CD4-positive, alpha-beta T cell (primary cell): ENCODE measurements around the gene MIEF2. TPM values are rescaled to one million over a fixed set of nuclear protein-coding genes. Genes with fewer than 3 reads are reported as not detected.
A peak's percentile ranks its signal among the peaks of the same experiment; 100 is the strongest.

ENCODE experiments used
- ATAC-seq: fragments of 200-7000 bp; cut with Tn5 transposase; one replicate; pipeline ENCODE4 v1.10.0; 2022; ENCODE audit warnings: mild to moderate bottlenecking; ENCODE audit not compliant: poor library complexity
- CTCF ChIA-PET: fragments of 350-600 bp; sonication (Branson Sonifier 250); formaldehyde crosslinking; loops from one replicate; lab custom pipeline; 2021; ENCODE audit warnings: antibody characterized with exemption, inconsistent platforms; lab: Charles Lee
- POLR2A ChIA-PET: fragments of 350-600 bp; sonication (Branson Sonifier 250); formaldehyde crosslinking; loops from one replicate; lab custom pipeline; 2021; ENCODE audit warnings: antibody characterized with exemption, inconsistent platforms; lab: Charles Lee
- DNase-seq, 14 experiments: peaks; one replicate each; pipeline ENCODE4 v3.0.0-alpha.2; 2013 to 2020; ENCODE audit warnings: mixed read lengths in 2 of 14
- H3K27ac ChIP-seq, 2 donors: one replicate each; pipeline versions ENCODE4 v1.5.1 to v1.7.0; 2013; ENCODE audit warnings: low read length in 2 of 2, low read depth in 1 of 2, mild to moderate bottlenecking in 1 of 2
- H3K27me3 ChIP-seq, 2 experiments: 1 replicate in 1 of 2; 2 replicates in 1 of 2; pipeline versions ENCODE4 v1.6.1 to v1.7.0; 2013; ENCODE audit warnings: low read length in 2 of 2, control low read depth in 1 of 2, mild to moderate bottlenecking in 1 of 2, moderate library complexity in 1 of 2; ENCODE audit not compliant: insufficient read depth in 2 of 2, control insufficient read depth in 1 of 2
- H3K36me3 ChIP-seq: one replicate; pipeline ENCODE4 v1.6.1; 2013; ENCODE audit warnings: low read length, control low read depth; ENCODE audit not compliant: insufficient read depth
- H3K4me1 ChIP-seq: one replicate; pipeline ENCODE4 v1.6.1; 2013; ENCODE audit warnings: low read length, control low read depth; ENCODE audit not compliant: insufficient read depth
- H3K4me3 ChIP-seq: one replicate; pipeline ENCODE4 v1.5.1; 2013; ENCODE audit warnings: mild to moderate bottlenecking, low read length, moderate library complexity
- H3K9me3 ChIP-seq, 2 experiments: 1 replicate in 1 of 2; 2 replicates in 1 of 2; pipeline versions ENCODE4 v1.6.1 to v1.7.0; 2013; ENCODE audit warnings: low read length in 2 of 2, mild to moderate bottlenecking in 2 of 2, control low read depth in 1 of 2, moderate library complexity in 1 of 2; ENCODE audit not compliant: control insufficient read depth in 1 of 2, insufficient read depth in 1 of 2
- H3K27ac Mint-ChIP-seq: one replicate; pipeline ENCODE4 v1.8.0; 2020; ENCODE audit warnings: mixed read lengths
- H3K27me3 Mint-ChIP-seq: one replicate; pipeline ENCODE4 v1.8.0; 2021; ENCODE audit warnings: mixed read lengths
- H3K36me3 Mint-ChIP-seq: one replicate; pipeline ENCODE4 v1.8.0; 2021; ENCODE audit warnings: low read depth, mixed read lengths
- H3K4me1 Mint-ChIP-seq: one replicate; pipeline ENCODE4 v1.8.0; 2021; ENCODE audit warnings: low read depth, mixed read lengths
- H3K4me3 Mint-ChIP-seq: one replicate; pipeline ENCODE4 v1.8.0; 2020; ENCODE audit warnings: mild to moderate bottlenecking, mixed read lengths
- H3K9me3 Mint-ChIP-seq: one replicate; pipeline ENCODE4 v1.8.0; 2020; ENCODE audit warnings: mixed read lengths
- intact Hi-C, 2 experiments: fragments of 100-400 bp; cut with DNase I in 1 of 2; cut with micrococcal nuclease in 1 of 2; formaldehyde crosslinking; loops; one replicate each; pipeline versions ENCODE4 v1.15.1 to v1.9.0; 2023 to 2025; cut with DNase I, micrococcal nuclease
- total RNA-seq, 174 experiments: library from RNA in 2 of 174; stranded (reverse) in 2 of 174; gene quantifications; one replicate each; pipeline ENCODE4 v1.2.3 and lab custom pipeline; 2021 to 2026
- TF ChIP-seq, protein P1 (sequence below): fragments of 200-600 bp; IDR thresholded peaks from one replicate; pipeline ENCODE4 v1.8.0; 2022; ENCODE audit warnings: antibody characterized with exemption, mild to moderate bottlenecking

The MIEF2 gene
- total RNA-seq, 2 experiments from 2014 or later, result 10.7 to 14.3 TPM

DNA sequence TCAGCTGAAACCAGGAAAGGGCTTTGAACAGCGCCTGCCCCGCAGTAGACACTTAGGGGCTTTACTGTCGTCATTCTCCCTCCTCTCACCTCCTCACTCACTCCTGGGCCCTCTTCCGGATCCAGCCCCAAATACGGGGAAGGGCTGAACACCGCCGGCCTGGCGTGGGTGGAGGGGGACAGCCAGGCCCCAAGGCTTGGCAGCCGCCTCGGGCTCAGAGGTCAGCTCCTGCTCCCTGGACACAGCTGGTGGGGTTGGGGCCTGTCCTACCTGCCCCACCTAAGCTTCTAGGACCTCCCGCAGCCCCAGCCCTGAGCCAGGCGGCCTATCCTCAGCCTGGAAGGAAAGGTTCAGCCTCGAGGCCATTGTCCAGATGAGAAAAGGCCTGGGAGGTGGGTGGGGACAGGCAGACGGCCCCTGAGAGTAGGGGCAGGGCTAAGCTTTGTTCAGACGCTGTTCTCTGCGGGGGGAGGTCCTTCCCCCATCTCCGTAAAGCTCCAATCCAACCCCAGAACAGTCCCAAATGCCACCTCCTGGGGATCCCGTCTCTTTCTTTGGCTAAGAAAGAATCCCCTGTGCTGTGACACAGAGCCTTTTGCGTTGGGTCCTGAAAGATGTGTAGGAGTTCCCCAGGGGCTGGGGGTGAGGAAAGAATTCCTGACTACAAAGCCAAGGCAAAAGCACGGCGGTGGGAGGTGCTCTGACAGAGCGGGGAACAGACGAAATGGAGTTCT lies 35.9 kb upstream of the MIEF2 start:
- DNase-seq (peak in 1 of 14 experiments; percentile 44), ATAC-seq (no peak)
- Mint-ChIP-seq H3K27me3 (no peaks in the 10 kb centered on the region), H3K36me3 (no peaks in the 10 kb centered on the region), H3K4me3 (peak overlapping the region; percentile 84), H3K4me1 (peaks cover 25% of the 10 kb centered on the region), H3K27ac (peak overlapping the region; percentile 62), H3K9me3 (no peaks in the 10 kb centered on the region)
- CTCF ChIA-PET, result no interaction called here
- POLR2A ChIA-PET, result interaction anchor here (1.1 to 1.7 kb wide), 3 partner anchors 31 to 41 kb away, joined by 3 to 7 read pairs (median 4); partner anchors contain the start of gene ALKBH5
- H3K36me3 ChIP-seq, result no peaks in the 10 kb centered on the region
- H3K4me3 ChIP-seq, result peak overlapping the region; percentile 29
- TF ChIP-seq, protein P1, sequence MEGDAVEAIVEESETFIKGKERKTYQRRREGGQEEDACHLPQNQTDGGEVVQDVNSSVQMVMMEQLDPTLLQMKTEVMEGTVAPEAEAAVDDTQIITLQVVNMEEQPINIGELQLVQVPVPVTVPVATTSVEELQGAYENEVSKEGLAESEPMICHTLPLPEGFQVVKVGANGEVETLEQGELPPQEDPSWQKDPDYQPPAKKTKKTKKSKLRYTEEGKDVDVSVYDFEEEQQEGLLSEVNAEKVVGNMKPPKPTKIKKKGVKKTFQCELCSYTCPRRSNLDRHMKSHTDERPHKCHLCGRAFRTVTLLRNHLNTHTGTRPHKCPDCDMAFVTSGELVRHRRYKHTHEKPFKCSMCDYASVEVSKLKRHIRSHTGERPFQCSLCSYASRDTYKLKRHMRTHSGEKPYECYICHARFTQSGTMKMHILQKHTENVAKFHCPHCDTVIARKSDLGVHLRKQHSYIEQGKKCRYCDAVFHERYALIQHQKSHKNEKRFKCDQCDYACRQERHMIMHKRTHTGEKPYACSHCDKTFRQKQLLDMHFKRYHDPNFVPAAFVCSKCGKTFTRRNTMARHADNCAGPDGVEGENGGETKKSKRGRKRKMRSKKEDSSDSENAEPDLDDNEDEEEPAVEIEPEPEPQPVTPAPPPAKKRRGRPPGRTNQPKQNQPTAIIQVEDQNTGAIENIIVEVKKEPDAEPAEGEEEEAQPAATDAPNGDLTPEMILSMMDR, result no peak
- intact Hi-C loops, result loop anchor here in 1 of 2 experiments (1.0 kb wide), 3 partner anchors 36 to 91 kb away; partner anchors contain the start of genes ALKBH5, MIEF2 and SMCR8
- H3K9me3 ChIP-seq, result no peaks in the 10 kb centered on the region
- peaks cover 42% of the 10 kb centered on the region for H3K4me1 ChIP-seq
- H3K27me3 ChIP-seq, result no peaks in the 10 kb centered on the region
- H3K27ac ChIP-seq, result no peak overlapping the region

DNA sequence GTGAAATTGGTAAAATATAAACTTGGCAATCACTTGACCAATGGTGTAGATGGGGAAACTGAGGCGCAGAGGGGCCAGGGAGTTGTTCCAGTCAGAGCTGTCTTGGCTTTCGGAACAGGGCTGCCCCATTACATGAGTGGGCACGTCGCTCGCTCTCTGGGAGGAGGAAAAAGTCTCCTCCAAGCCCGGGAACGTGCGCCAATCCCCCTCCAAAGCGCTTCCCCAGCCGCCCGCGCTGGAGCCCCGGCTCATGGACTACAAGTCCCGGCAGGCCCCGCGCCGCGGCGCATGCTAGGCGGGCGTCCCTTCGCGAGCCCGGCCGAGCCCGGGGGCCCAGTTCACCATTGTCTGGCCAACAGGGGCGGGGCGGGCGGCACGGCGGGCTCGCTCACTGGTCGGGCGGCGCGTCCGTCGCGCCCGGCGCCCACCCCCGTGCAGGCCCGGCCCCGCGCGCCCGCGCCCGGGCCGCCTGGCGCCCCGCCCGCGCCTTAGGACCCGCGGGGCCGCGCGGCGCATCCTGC lies 35.3 kb upstream of the MIEF2 start, which contains the start of gene LLGL1:
LLGL1 (plus strand) TSS at position 515 of the 521 bp plus-strand sequence. CDS start 48 bp downstream, outside the sequence.
- ChIA-PET CTCF (no interaction called here), POLR2A (interaction anchor here (0.6 to 1.7 kb wide), 5 partner anchors 30 to 89 kb away, joined by 3 to 7 read pairs (median 4); partner anchors contain the start of genes ALKBH5 and TOP3A)
- Histone ChIP-seq H3K36me3 (no peaks in the 10 kb centered on the region), H3K4me1 (peaks cover 42% of the 10 kb centered on the region), H3K27ac (peak within 1 kb of the TSS in 1 of 2 donors; percentile 21), H3K9me3 (no peaks in the 10 kb centered on the region), H3K4me3 (peak within 1 kb of the TSS; percentile 81), H3K27me3 (no peaks in the 10 kb centered on the region)
- ATAC-seq, result peak; percentile 98
- Mint-ChIP-seq H3K27me3 (no peaks in the 10 kb centered on the region), H3K27ac (peak within 1 kb of the TSS; percentile 62), H3K9me3 (no peaks in the 10 kb centered on the region), H3K4me1 (peaks cover 25% of the 10 kb centered on the region), H3K4me3 (peak within 1 kb of the TSS; percentile 89), H3K36me3 (no peaks in the 10 kb centered on the region)
- TF ChIP-seq, protein P1, result no peak
- peak; percentile 90 to 97 (median 97) for DNase-seq
- intact Hi-C loops, result loop anchor here in 1 of 2 experiments (1.0 kb wide), 3 partner anchors 35 to 90 kb away; partner anchors contain the start of genes ALKBH5, MIEF2 and SMCR8

DNA sequence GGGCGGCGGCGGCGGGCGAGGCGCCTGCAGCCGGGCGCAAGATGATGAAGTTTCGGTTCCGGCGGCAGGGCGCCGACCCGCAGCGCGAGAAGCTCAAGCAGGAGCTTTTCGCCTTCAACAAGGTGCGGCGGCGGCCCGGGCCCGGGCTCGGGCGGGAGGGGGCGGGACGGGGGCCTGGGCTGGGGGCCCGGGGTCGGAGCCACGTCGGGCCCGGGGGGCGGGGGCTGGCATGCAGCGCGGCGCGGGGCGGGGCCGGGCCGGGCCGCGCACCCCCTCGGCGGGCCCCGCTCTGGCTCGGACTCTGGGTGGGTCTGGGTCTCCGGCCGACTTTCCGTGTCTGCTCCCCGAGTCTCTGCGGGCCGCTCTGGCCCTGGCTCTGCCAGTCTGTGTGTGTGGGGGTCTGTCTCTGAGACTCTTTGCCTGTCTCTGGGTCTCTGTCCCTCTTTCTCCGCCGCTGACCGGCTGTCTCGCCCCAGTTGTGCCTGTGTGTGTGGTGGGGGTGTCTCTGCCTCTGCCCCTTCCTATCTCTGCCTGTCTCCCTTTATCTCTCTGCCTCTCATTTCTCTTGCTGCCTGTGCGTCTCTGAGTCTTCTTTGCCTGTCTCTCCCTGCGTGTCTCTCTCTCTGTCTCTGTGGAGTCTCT lies 34.7 kb upstream of the MIEF2 start:
- ATAC-seq (no peak), DNase-seq (peak in 1 of 14 experiments; percentile 11)
- Histone ChIP-seq H3K4me1 (peaks cover 42% of the 10 kb centered on the region), H3K9me3 (no peaks in the 10 kb centered on the region), H3K27me3 (no peaks in the 10 kb centered on the region), H3K36me3 (no peaks in the 10 kb centered on the region), H3K27ac (peak overlapping the region in 1 of 2 donors; percentile 21), H3K4me3 (peak overlapping the region; percentile 81)
- H3K27me3 Mint-ChIP-seq, result no peaks in the 10 kb centered on the region
- no peaks in the 10 kb centered on the region for H3K36me3 Mint-ChIP-seq
- H3K9me3 Mint-ChIP-seq, result no peaks in the 10 kb centered on the region
- POLR2A ChIA-PET, result interaction anchor here (0.6 to 1.7 kb wide), 5 partner anchors 30 to 89 kb away, joined by 3 to 4 read pairs (median 3); partner anchors contain the start of gene TOP3A
- H3K4me1 Mint-ChIP-seq, result peaks cover 25% of the 10 kb centered on the region
- intact Hi-C loops, result loop anchor here in 1 of 2 experiments (1.0 kb wide), 3 partner anchors 35 to 90 kb away; partner anchors contain the start of genes ALKBH5, MIEF2 and SMCR8
- H3K27ac Mint-ChIP-seq, result peak overlapping the region; percentile 48
- CTCF ChIA-PET, result interaction anchor here (1.6 kb wide), 1 partner anchor 8 kb away, joined by 3 read pairs; no protein-coding TSS in a partner anchor
- peak overlapping the region; percentile 89 for H3K4me3 Mint-ChIP-seq
- TF ChIP-seq, protein P1, result no peak
